NK-92 (cell line): ENCODE results near the gene RBM46.

Experiments
- DNase-seq: peaks from one replicate; lab custom pipeline; 2025; ENCODE audit not compliant: unreplicated experiment; lab: John Stamatoyannopoulos, UW

RBM46 gene, protein sequence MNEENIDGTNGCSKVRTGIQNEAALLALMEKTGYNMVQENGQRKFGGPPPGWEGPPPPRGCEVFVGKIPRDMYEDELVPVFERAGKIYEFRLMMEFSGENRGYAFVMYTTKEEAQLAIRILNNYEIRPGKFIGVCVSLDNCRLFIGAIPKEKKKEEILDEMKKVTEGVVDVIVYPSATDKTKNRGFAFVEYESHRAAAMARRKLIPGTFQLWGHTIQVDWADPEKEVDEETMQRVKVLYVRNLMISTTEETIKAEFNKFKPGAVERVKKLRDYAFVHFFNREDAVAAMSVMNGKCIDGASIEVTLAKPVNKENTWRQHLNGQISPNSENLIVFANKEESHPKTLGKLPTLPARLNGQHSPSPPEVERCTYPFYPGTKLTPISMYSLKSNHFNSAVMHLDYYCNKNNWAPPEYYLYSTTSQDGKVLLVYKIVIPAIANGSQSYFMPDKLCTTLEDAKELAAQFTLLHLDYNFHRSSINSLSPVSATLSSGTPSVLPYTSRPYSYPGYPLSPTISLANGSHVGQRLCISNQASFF

DNA sequence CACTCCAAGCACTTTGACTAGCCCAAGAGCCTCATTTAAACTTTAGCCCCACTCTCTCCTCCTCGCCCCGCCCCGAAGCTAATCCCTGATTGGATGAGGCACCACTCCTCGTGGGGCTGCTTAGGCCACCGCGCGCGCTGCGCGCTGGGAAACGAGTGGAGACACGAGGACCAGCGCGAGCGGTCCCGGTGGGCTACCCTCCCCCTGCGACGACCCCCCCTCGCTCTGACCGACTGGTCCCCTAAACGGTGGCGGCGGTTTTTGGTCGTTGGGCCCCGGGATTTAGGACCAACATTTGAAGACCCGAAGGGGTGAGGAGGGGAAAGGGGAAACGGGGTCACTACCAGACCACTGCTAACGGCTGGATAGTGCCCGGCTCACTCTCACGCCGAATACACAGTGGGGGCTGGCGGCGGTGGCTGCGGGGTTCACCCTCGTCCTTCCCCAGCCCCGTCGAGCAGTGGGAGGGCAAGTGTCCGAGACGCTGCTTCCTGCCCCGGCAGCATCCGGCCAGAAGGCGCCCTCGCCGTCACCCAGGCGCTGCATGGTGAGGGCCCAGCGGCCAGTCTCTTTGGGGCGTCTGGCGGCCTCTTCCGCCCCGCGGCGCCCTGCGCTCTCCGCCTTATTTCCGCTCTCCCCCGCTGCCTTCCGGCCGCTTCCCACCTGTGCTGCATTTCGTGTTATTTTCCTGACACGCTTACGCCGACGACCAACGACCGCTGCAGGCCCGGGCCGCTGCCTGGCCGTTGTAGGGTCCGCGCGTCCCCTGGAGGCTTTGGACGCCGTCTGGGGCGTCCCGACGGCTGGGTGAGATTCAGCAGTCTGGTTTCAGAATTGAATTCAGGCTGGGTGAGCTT lies at the start of gene RBM46:
Gene RBM46 (plus strand): TSS at position 147 of the 857 bp plus-strand sequence. CDS start 15,481 bp downstream, outside the sequence.
- no peak for DNase-seq

DNA sequence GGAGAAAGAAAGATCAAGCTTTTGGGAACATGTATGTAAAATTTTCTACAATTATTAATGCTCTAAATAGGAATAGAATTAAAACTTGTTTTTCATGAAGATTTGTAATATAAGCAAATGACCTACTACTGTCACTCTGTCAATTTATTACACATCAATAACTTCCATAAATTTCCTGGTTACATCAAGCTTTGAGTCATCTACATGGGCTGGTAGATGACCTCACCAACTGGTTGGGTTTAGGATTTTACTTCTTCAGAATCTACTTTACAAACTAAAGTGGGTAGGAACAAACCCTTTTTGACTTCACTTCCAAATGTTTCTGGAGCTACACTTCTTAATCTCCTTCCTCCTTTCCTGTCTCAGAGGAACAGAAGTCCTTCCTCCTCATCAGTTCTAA lies 49.3 kb upstream of the RBM46 start:
- DNase-seq: no peak

DNA sequence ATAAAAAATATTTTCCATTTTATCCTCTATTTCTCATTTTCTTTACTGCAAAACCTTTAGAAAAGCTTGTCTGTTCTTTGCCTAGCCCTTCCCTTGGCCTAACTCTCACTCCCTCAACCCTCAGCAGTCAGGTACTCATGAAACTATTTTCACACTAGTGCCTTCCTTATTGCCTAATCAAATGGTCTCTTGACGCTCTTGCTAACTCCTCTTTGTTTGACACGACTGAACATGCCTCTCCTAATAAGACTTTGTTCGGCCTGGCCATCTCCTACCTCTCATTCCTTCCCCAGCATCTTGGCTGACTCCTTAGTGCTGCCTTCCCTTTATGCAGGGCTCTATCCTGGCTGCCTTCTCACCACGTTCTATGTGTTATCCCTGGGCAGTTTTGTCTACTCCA lies 48.4 kb upstream of the RBM46 start:
- DNase-seq: no peak

DNA sequence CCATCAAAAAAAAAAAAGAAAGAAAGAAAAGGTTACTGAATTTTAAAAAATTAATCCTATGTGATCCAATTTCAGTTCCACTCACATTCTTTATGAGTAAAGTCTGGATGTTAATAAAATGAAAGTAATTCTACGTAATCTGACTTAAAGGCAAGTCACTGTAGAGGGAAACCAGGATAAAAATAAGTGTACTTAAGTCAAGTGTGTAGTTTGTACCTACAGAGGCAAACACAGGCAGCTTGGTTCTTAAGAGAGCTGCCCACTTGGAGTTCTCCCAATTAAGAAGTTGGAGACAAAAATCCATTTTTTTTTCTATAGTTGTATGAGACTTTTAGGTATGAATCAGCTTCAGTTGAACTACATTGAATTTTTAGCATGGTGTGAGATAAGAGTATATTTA lies 44.3 kb upstream of the RBM46 start:
- DNase-seq: no peak

DNA sequence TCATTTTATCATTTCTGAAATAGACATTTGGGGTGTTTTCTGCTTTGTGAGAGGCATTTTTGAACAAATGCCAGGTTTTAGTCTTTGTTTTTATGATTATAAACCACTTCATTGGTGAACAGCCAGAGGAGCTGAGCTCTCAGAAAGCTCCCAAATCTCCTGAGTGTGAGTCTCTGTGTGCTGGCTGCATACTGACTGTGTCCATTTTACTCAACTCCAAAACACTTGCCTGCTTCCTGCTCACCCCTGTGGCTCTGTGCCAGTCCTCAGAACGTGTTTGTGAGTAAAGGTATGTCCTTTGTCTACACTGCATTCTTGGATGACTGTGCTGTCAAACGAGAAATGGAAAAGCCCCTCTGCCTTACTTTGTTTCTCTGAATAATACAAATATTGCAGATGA lies 42.6 kb upstream of the RBM46 start:
- no peak for DNase-seq

DNA sequence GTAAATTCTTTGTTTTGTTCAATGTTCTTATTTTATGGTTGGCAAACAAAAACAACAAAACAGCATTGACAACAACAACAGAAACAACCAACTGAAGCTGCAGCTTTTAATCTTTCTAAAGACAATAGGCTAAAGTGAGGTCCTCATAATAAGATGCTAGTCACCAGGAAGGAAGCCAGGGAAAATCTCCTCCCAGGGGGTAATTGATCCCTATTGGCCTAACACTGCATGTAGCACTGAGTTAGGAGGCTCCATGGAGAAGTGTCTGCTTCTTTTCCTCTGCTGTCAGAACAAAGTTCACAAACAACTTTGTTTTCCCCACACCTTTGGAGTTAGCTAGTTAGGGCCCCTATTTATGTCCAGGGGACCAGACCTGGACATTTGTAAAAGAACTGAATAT lies 42.0 kb upstream of the RBM46 start:
- no peak for DNase-seq

DNA sequence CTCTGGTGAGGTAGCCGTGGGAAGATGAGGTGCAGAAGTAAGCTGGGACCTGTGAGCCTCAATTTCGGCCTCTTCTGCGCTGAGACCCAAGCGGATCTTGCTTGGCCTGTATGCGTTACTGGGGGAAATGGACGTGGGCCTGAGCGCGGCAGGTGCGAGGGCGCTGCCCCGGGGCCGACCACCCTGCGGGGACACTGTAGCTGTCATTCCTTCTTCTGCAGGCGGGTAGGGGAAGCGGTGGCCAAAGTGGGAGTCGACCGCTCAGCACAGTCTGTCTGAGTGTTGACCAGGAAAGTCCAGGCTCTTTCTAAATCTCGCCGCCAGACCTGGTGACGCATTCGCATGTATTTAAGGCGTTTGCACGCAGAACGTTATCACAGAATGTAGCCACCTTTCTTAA lies 40.6 kb upstream of the RBM46 start:
- DNase-seq: no peak

DNA sequence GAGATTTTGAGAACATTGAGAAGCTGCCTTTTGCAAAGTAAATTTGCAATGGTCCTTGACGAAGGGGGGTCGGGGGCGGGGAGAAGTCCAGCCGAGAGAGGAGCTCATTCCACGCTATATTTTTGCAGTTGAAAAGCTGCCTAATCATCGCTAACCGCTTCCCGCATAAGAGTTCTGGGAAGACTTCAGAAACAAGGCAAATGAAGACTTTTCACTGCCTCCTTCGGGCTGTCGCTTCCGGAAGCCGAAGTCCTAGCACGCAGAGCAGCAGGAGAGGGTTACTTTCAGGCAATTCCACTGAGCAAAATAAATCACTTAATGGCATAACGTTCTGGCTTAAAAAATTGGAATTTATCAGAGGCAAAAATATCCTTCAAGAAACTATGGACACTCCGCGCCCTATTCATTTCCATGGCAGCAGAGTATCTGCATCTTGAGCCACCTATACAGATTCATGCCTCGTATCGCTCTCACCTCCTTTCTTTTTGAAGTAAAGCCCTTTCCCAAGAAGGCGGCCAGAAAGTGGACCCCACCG lies 39.9 kb upstream of the RBM46 start:
- no peak for DNase-seq

DNA sequence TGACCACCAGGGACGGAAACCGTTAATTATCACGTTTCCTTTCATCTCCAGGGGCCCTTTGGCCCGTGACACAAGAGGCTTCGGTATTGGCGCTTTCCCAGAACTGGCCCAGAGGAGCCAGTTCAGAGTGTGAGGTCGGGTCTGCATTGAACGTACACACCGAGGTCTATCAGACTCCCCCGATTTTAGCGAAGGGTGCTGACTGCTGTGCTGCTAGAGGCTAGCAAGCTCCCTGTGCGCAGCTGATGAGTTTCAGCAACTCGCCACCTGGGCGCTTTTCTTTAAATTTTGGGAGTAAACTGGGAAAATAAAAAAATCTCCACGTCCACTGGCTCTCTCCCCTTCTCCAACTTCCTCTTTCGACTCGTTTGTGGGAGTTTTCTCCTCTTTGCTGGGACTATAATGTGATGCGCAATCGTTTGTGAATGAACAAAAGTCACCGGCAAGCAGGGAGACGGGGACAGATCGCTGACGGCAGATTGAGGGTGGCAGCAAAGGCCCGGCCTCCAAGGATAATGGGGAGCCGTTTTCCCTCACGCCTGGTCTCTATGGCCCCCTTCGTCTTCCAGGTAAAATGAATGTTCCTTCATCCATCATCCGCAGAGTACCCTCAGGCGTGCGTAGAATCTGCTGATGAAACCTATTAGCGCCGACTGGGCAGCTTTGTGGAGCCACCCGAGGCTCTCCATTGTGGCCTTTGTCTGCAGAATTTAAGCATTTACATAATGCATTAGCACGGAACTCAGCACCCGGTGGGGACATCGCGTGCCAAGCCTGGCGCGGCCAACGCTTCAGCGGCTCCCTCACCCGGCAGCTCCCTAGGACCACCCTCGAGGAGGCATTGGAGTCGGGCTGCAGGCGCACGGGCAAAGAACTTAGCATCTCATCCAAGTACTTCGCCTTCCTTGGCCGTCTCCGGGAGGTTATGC lies 38.9 kb upstream of the RBM46 start:
- DNase-seq: no peak

DNA sequence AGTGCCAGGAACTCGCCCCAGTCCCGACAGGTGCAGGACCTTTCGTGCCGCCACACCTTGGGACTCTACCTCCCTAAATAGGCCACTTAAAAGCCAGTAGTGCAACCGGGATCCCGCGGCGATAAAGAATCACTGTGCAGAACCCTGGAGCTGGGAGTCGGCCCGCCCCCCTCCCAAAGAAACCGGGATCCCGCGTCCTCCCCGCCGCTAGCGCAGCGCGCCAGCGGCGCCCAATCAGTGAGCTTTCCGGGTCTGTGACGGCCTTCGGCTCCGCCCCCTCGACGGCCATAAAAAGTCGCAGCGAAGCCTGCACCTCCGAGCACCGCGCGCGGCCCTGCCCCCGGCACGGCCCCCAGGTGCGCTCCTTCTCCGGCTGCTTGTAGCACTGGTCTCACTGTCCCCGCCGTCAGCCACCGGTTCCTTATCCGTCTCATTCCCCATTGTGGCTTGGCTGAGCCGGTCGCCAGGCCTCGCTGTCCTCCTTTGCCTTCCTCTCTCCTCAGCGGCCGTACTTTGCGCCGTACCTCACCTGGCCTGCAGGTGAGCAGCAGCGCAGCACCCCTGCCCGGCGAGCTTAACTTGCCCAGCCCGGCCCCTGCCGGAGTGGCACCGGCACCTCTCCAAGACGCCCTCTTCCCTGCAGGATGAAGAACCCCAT lies 37.3 kb upstream of the RBM46 start, which contains the start of gene LRAT:
Gene LRAT (plus strand): TSS at position 318 of the 658 bp plus-strand sequence. CDS start 327 bp downstream, at position 645.
- no peak for DNase-seq

DNA sequence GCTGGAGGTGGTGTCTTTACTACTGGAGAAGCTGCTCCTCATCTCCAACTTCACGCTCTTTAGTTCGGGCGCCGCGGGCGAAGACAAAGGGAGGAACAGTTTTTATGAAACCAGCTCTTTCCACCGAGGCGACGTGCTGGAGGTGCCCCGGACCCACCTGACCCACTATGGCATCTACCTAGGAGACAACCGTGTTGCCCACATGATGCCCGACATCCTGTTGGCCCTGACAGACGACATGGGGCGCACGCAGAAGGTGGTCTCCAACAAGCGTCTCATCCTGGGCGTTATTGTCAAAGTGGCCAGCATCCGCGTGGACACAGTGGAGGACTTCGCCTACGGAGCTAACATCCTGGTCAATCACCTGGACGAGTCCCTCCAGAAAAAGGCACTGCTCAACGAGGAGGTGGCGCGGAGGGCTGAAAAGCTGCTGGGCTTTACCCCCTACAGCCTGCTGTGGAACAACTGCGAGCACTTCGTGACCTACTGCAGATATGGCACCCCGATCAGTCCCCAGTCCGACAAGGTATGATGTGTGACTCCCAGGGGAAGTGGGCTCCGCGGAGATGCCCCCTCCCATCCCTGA lies 36.6 kb upstream of the RBM46 start:
- DNase-seq: no peak

DNA sequence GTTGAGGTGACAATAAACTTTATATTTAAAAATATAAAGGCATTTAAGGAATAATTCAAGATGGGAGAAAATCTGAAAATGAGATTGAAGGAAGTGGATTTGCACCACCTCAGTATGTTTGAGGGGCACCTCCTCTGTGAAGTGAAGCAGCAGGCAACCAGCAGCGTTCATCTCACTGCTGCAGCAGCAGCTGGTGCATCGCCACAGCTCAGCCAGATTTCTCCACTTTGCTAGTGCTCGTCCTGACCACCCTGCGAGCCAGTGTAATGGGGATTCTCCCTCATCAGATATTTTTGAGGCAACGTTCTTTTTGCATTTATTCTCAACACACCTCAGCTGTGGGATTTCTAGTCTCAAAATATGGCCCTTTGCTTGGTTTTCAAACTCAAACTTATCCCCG lies 23.4 kb upstream of the RBM46 start:
- DNase-seq: no peak

DNA sequence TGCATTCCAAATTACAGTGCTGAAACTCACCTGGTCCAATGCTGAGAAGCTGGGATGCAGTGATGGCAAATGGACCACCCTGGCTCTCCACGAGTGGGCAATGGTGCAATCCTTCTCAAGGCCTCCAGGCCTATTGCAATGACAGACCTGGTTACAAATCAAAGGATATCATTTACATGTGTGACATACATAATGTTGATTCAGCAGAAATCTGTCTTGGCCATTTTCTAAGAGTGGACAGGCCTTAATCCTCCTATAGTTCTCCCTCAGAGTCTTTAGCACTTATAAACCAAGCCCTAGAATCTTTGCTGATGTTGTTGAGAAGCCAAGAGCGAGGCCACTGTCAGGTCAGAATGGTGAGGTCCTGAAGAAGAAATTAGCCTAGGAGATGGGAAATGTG lies 20.2 kb upstream of the RBM46 start:
- DNase-seq: no peak

DNA sequence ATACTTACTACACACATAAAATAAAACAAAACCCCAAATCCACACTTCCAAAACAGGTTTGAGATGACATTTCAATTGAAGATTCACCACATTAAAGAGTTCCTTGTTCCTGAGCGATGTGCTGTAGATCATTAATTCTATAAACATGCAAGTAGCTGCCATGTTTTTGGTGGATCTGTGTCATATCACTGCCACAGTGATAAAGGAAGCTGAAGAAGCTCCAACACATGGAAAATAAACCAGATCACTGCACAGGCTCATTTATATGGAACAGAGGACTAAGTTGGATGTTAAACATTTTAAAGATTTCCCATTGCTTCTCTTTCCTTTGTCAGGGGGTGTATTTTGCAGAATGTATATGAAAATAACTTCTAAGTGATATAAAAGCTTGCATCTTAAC lies 2.8 kb upstream of the RBM46 start:
- DNase-seq: no peak

DNA sequence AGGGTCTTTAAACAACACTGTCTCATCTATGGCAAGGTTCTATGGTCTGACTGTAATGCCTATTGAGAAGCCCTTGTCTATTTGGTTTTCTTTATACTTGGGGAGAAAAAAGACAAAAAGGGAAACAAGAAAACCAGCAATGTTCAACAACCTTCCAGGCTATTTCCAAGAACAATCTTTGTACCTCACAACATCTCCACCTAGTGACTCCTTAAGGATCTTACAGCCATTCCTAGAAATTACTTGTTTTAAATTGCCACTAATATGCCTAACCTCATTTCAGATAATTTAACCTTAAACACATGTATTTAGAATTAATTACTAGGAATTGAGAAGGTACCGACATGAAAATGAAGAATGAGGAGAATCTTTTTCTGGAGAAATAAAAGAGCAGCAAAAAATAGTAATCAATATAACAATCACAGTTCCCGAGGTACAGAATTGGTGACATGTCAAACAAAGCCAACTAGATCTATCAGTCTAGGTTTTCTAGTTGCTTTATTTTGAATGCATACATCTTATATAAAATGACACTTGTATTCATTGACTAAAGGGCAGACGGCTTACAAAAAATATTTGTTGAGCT lies 1.6 kb upstream of the RBM46 start:
- DNase-seq: no peak

DNA sequence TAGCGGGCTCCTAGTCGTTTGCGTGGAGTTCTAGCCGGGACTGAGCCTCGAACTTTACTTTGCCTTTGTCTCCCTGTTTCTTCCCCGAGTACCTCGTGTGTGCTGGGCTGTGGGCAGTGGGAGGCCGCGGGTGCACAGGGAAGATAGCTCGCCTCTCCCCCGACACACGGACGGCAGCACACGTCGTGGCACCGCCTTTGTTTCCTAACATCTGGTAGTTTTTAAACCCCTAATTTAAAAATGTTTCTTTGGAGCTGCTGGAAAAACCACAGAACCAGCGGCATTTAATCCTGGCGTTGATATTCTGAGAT lies 866 bp downstream of the RBM46 start:
- DNase-seq: no peak

DNA sequence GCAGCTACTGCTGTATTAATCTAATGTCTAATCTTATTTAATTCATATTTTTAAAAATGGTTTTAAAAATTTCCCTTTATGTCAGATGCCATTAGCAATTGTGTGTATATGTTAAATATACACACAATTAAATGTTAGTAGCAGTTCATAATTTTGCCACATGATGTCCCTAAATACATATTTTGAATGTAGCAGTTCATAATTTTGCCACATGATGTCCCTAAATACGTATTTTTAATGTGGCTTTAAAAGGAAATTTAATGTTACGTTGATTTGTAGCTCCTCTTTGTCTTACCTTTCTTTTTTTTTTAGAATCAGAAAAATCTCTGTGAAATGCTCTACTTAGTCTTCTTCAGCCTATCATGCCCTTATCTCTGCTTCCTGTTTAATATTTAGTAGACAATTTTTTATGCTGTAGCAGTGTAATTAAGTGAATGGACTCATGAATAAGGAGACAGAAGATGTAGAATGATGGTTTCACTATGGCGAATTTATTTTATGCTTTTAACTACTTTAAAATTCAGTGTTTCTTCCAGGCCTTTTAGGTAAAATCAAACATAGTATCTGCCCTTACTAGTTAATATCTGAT lies 26.1 kb downstream of the RBM46 start:
- DNase-seq: no peak

DNA sequence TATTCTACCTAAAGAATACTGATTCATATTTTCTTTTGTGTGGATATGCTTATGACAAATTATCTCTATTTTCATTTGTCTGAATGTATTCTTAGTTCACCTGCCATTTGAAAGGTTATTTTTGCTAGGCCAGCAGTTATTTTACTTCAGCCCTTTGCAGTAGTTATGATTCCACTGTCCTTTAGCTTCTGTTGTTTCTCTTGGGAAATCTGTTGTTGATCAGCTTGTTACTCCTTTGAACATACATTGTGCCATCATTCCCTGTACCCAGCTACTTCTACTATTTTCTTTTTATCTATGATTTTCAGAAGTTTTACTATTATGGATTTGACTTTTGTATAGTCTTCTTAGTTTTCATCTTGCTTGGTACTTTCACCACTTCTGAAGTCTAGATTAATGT lies 37.2 kb downstream of the RBM46 start:
- no peak for DNase-seq

DNA sequence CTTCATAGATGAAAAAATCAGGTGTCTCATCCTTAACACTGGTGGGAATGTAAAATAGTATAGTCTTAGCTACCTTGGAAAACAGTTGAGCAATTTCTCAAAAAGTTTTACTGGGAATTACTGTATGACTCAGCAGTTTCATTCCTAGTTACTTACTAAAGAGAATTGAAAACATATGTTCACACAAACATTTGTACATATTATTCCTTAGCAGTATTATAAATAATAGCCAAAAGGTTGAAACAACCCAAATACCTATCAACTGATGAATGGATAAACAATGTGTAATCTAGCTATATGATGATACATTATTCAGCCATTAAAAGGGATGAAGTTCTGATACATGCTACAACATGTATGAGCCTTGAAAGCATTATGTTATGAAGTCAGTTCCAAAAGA lies 41.7 kb downstream of the RBM46 start:
- no peak for DNase-seq
